Measurements from ENCODE around the gene ANO8. TPM values are rescaled to one million over a fixed set of nuclear protein-coding genes. Genes with fewer than 3 reads are reported as not detected.

Gene ANO8
- total and polyA plus RNA-seq, 2 donors (not counting 1 experiment from before 2014, with no cell fraction given): 1.1 to 5.9 TPM

DNA sequence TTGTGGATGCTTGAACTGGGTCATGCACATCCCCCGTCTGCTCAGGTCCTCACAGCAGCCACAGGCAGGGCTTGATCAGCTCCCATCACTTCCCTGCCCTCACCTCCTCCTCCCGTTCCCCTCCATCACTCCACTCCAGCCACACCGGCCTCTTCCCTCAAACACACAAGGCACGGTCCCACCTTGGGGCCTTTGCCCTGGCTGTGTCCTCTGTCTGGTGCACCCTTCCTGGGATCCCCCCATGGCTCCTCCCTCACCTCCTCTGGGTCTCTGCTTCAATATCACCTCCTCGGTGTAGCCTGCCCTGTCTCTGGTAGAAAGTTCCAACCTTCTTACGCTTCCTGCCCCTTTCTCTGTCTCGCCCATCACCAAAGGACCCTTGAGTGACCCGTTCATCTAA is 18.7 kb upstream of the ANO8 start:
- Histone ChIP-seq H3K27me3 (ENCODE audit: control insufficient read depth, insufficient read depth, low read length) (peaks cover 3% of the 10 kb centered on the region), H3K9me3 (ENCODE audit: control insufficient read depth, insufficient read depth, low read depth, low read length) (no peaks in the 10 kb centered on the region), H3K36me3 (ENCODE audit: control insufficient read depth, insufficient read depth, low read length) (no peaks in the 10 kb centered on the region), H3K4me2 (ENCODE audit: extremely low read depth, insufficient read depth, low read length) (no peak overlapping the region), H3K9ac (ENCODE audit: insufficient read depth, low read length) (no peak overlapping the region), H3K27ac (ENCODE audit: insufficient read depth, low read length) (no peak overlapping the region), H3K4me3 (replicated peaks in 1 of 4; ENCODE audit: control extremely low read depth in 1 of 4, insufficient read depth in 1 of 4, low read depth in 3 of 4, low read length in 4 of 4) (no peak overlapping the region), H2AFZ (ENCODE audit: low read length) (no peak overlapping the region), H3K79me2 (ENCODE audit: control insufficient read depth, insufficient read depth, low read length) (no peaks in the 10 kb centered on the region), H3K4me1 (ENCODE audit: control insufficient read depth, extremely low read depth, insufficient read depth, low read length) (no peaks in the 10 kb centered on the region), H4K20me1 (ENCODE audit: control insufficient read depth, extremely low read depth, insufficient read depth, low read length) (no peaks in the 10 kb centered on the region)
- no peak for DNase-seq (ENCODE audit: low read depth in 2 of 2)
- TF ChIP-seq, protein P1, sequence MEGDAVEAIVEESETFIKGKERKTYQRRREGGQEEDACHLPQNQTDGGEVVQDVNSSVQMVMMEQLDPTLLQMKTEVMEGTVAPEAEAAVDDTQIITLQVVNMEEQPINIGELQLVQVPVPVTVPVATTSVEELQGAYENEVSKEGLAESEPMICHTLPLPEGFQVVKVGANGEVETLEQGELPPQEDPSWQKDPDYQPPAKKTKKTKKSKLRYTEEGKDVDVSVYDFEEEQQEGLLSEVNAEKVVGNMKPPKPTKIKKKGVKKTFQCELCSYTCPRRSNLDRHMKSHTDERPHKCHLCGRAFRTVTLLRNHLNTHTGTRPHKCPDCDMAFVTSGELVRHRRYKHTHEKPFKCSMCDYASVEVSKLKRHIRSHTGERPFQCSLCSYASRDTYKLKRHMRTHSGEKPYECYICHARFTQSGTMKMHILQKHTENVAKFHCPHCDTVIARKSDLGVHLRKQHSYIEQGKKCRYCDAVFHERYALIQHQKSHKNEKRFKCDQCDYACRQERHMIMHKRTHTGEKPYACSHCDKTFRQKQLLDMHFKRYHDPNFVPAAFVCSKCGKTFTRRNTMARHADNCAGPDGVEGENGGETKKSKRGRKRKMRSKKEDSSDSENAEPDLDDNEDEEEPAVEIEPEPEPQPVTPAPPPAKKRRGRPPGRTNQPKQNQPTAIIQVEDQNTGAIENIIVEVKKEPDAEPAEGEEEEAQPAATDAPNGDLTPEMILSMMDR (conservative IDR thresholded peaks at IDR 0.05 in 1 of 2, IDR thresholded peaks at IDR 0.05 in 1 of 2; ENCODE audit: low read depth in 1 of 2, low read length in 2 of 2): no peak
- TF ChIP-seq EZH2 (IDR thresholded peaks at IDR 0.05; ENCODE audit: low read length, missing control alignments): no peak

DNA sequence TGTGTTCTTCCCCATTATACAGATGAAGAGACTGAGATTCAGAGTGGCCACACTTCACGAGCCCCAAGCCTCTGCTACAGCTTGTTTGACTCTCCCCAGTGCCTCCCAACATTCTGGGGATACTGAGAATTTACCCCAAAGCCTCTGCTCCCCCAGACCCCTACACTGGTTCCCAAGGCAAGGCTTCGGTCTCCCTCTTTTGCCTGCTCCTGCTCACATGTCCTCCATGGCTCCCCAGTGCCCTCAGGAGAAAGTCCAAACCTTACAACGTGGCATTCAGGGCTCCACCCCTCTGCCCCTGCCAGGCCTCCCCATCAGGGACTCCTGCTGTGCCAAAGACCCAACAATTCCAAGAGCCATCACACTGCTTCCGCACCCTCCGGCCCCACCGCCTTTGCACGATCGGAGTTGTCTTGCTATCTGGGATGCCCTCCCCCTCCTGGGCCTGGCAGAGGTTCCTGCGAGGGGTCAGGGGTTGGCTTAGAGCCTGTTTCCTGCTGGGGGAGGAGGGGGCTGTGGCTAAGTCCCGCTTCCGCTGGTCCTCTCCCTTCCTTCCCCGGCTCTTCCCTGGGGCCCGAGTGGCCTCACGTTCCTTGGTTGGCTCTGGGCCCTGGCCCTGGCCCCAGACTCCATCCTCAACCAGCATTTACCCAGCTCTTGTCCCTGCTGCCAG is 18.1 kb upstream of the ANO8 start:
- no peak for DNase-seq (ENCODE audit: low read depth in 2 of 2)
- Histone ChIP-seq H3K9me3 (ENCODE audit: control insufficient read depth, insufficient read depth, low read depth, low read length) (no peaks in the 10 kb centered on the region), H3K4me3 (replicated peaks in 1 of 4; ENCODE audit: control extremely low read depth in 1 of 4, insufficient read depth in 1 of 4, low read depth in 3 of 4, low read length in 4 of 4) (no peak overlapping the region), H3K79me2 (ENCODE audit: control insufficient read depth, insufficient read depth, low read length) (no peaks in the 10 kb centered on the region), H3K27me3 (ENCODE audit: control insufficient read depth, insufficient read depth, low read length) (peaks cover 3% of the 10 kb centered on the region), H3K4me1 (ENCODE audit: control insufficient read depth, extremely low read depth, insufficient read depth, low read length) (no peaks in the 10 kb centered on the region), H2AFZ (ENCODE audit: low read length) (no peak overlapping the region), H3K27ac (ENCODE audit: insufficient read depth, low read length) (no peak overlapping the region), H3K9ac (ENCODE audit: insufficient read depth, low read length) (no peak overlapping the region), H3K4me2 (ENCODE audit: extremely low read depth, insufficient read depth, low read length) (no peak overlapping the region), H3K36me3 (ENCODE audit: control insufficient read depth, insufficient read depth, low read length) (no peaks in the 10 kb centered on the region), H4K20me1 (ENCODE audit: control insufficient read depth, extremely low read depth, insufficient read depth, low read length) (no peaks in the 10 kb centered on the region)
- TF ChIP-seq, protein P1 (conservative IDR thresholded peaks at IDR 0.05 in 1 of 2, IDR thresholded peaks at IDR 0.05 in 1 of 2; ENCODE audit: low read depth in 1 of 2, low read length in 2 of 2): no peak
- no peak for TF ChIP-seq EZH2 (IDR thresholded peaks at IDR 0.05; ENCODE audit: low read length, missing control alignments)

DNA sequence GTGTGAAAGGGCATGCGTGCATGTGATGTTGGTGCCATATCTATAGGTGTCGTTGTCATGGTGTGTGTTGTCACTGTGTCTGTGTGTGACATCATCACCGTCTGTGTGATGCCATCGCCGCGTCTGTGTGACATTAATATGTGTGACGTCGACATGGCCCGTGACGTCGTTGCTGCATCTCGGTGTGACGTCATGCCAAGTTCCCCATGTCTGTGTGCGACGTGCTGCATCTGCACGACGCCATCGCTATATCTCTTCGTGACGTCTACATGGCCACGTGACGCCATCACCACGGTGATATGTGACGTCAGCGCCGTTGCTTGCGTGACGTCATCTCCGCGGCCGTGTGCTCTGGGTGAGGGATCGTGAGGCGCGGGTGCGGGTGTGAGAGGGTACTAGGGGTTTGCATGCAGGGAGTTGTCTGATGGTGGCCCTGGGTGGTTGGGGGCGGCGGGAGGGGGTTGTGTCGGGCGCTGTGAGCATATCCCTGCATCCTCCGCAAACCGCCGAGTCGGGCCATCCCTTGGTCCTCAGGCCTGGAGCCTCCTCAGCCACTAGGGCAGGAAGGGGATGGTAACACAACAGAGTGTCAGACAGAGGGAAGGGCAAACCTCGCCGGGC is 17.3 kb upstream of the ANO8 start:
- H3K4me1 ChIP-seq (ENCODE audit: control insufficient read depth, extremely low read depth, insufficient read depth, low read length): no peaks in the 10 kb centered on the region
- no peak overlapping the region for H2AFZ ChIP-seq (ENCODE audit: low read length)
- no peak overlapping the region for H3K4me2 ChIP-seq (ENCODE audit: extremely low read depth, insufficient read depth, low read length)
- H3K4me3 ChIP-seq (replicated peaks in 1 of 4; ENCODE audit: control extremely low read depth in 1 of 4, insufficient read depth in 1 of 4, low read depth in 3 of 4, low read length in 4 of 4): no peak overlapping the region
- no peaks in the 10 kb centered on the region for H4K20me1 ChIP-seq (ENCODE audit: control insufficient read depth, extremely low read depth, insufficient read depth, low read length)
- no peaks in the 10 kb centered on the region for H3K36me3 ChIP-seq (ENCODE audit: control insufficient read depth, insufficient read depth, low read length)
- H3K79me2 ChIP-seq (ENCODE audit: control insufficient read depth, insufficient read depth, low read length): no peaks in the 10 kb centered on the region
- H3K9ac ChIP-seq (ENCODE audit: insufficient read depth, low read length): no peak overlapping the region
- no peaks in the 10 kb centered on the region for H3K9me3 ChIP-seq (ENCODE audit: control insufficient read depth, insufficient read depth, low read depth, low read length)
- DNase-seq (ENCODE audit: low read depth in 2 of 2): no peak
- peaks cover 3% of the 10 kb centered on the region for H3K27me3 ChIP-seq (ENCODE audit: control insufficient read depth, insufficient read depth, low read length)
- no peak overlapping the region for H3K27ac ChIP-seq (ENCODE audit: insufficient read depth, low read length)
- TF ChIP-seq EZH2 (IDR thresholded peaks at IDR 0.05; ENCODE audit: low read length, missing control alignments): no peak
- TF ChIP-seq, protein P1 (conservative IDR thresholded peaks at IDR 0.05 in 1 of 2, IDR thresholded peaks at IDR 0.05 in 1 of 2; ENCODE audit: low read depth in 1 of 2, low read length in 2 of 2): no peak
